K562 (cell line): ENCODE results near the gene NELL1. TPM values are rescaled to one million over a fixed set of nuclear protein-coding genes. Genes with fewer than 3 reads are reported as not detected.

ENCODE experiments used
- CBX1 ChIP-seq: sonication (generic); IDR thresholded peaks from 2 replicates; pipeline ENCODE4 v1.6.1; 2016; ENCODE audit warnings: antibody characterized with exemption, low read depth, mild to moderate bottlenecking
- JUND ChIP-seq, 2 experiments: IDR thresholded peaks; 2 replicates in 1 of 2; 3 replicates in 1 of 2; pipeline ENCODE4 v1.6.1; 2011; ENCODE audit warnings: borderline replicate concordance in 2 of 2, low read depth in 2 of 2, low read length in 2 of 2, improper control_type of control experiment in 1 of 2, missing biosample characterization in 1 of 2, missing genetic modification characterization in 1 of 2, missing genetic modification reagents in 1 of 2
- NCOA1 ChIP-seq: fragments of 450-650 bp; IDR thresholded peaks from 2 replicates; pipeline ENCODE4 v1.6.1; 2016; ENCODE audit warnings: low read depth
- NCOR1 ChIP-seq: fragments of 450-650 bp; IDR thresholded peaks from 2 replicates; pipeline ENCODE4 v1.6.1; 2016; ENCODE audit warnings: mild to moderate bottlenecking, moderate library complexity
- RAD21 ChIP-seq, 2 experiments: fragments of 250-450 bp in 1 of 2; fragments of 450-650 bp in 1 of 2; sonication (Bioruptor Pico) in 1 of 2; formaldehyde crosslinking in 1 of 2; IDR thresholded peaks in 1 of 2; conservative IDR thresholded peaks in 1 of 2; 2 replicates each; pipeline versions ENCODE4 v1.4.0 to v1.8.0; 2020 to 2022; ENCODE audit warnings: mild to moderate bottlenecking in 2 of 2, moderate library complexity in 1 of 2
- SLC30A9 ChIP-seq: fragments of 250-450 bp; sonication (Bioruptor Pico); IDR thresholded peaks from 2 replicates; pipeline ENCODE4 v1.8.0; 2022; ENCODE audit warnings: mild to moderate bottlenecking, moderate library complexity
- XRCC3 ChIP-seq: fragments of 450-650 bp; IDR thresholded peaks from 2 replicates; pipeline ENCODE4 v1.6.1; 2017; ENCODE audit warnings: mild to moderate bottlenecking, moderate library complexity
- polyA plus RNA-seq, 8 experiments: library from polyadenylated mRNA; depleted of rRNA in 4 of 8; stranded (reverse) in 5 of 8; unstranded in 3 of 8; fragments of >200 nt; fragmentation: Nextera tagmentation in 2 of 8; fragmentation: Illumina TruSeq in 1 of 8; extraction: Ambion mirVana in 2 of 8; extraction: Trizol in 1 of 8; gene quantifications; 2 replicates each; pipeline versions ENCODE4 v1.2.1 to v1.2.3, GENCODE V29; 2011 to 2014; ENCODE audit warnings: inconsistent platforms in 1 of 8, missing spikeins in 1 of 8
- total RNA-seq, 7 experiments: library from RNA; depleted of rRNA in 6 of 7; stranded (reverse); fragments of >200 nt in 6 of 7; fragmentation: Illumina TruSeq in 2 of 7; extraction: Trizol in 2 of 7; gene quantifications; 2 replicates each; pipeline versions ENCODE4 v1.2.1 to v1.2.3, GENCODE V29; 2011 to 2021; ENCODE audit warnings: low replicate concordance in 1 of 7
- TF ChIP-seq, protein P1 (sequence below): fragments of 150-350 bp; IDR thresholded peaks from 2 replicates; pipeline ENCODE4 v1.6.1; 2014; ENCODE audit warnings: low read depth, mild to moderate bottlenecking, low read length, borderline replicate concordance
- TF ChIP-seq, protein P2 (sequence below), 2 experiments: fragments of 450-650 bp in 1 of 2; sonication (generic) in 1 of 2; formaldehyde crosslinking in 1 of 2; IDR thresholded peaks in 1 of 2; conservative IDR thresholded peaks in 1 of 2; 2 replicates each; pipeline versions ENCODE4 v1.6.1 to v1.8.1; 2016 to 2023; ENCODE audit warnings: mild to moderate bottlenecking in 2 of 2, moderate library complexity in 2 of 2, inconsistent platforms in 1 of 2, missing genetic modification reagents in 1 of 2
- TF ChIP-seq, protein P3 (sequence below), 2 experiments: fragments of 450-650 bp; conservative IDR thresholded peaks; 2 replicates each; pipeline ENCODE4 v1.6.1; 2017; ENCODE audit warnings: mild to moderate bottlenecking in 2 of 2, moderate library complexity in 2 of 2

Gene NELL1
- total and polyA plus RNA-seq, 9 of the 15 experiments (the other 6 are each of a cell fraction or from before 2014, with no cell fraction given): not detected

DNA sequence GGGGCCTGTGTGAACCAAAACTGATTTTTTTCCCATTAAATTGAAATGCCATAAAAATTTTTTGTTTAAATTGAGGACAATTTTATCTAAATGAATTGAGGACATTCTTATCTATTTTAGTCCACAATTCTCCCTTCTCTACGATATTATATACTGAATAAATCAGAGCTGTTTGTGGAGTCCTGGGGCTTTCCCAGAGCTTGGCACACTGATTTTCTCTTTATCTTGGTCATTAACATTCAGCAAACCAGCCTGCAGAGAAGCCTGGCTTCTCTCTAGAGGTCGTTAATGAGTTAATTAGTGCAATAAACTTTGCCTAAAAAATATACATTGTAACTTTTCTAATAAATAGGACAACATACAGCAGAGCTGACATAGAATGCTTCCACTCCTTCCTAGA, 615.7 kb downstream of the NELL1 start (continued):
- TF ChIP-seq, protein P1, sequence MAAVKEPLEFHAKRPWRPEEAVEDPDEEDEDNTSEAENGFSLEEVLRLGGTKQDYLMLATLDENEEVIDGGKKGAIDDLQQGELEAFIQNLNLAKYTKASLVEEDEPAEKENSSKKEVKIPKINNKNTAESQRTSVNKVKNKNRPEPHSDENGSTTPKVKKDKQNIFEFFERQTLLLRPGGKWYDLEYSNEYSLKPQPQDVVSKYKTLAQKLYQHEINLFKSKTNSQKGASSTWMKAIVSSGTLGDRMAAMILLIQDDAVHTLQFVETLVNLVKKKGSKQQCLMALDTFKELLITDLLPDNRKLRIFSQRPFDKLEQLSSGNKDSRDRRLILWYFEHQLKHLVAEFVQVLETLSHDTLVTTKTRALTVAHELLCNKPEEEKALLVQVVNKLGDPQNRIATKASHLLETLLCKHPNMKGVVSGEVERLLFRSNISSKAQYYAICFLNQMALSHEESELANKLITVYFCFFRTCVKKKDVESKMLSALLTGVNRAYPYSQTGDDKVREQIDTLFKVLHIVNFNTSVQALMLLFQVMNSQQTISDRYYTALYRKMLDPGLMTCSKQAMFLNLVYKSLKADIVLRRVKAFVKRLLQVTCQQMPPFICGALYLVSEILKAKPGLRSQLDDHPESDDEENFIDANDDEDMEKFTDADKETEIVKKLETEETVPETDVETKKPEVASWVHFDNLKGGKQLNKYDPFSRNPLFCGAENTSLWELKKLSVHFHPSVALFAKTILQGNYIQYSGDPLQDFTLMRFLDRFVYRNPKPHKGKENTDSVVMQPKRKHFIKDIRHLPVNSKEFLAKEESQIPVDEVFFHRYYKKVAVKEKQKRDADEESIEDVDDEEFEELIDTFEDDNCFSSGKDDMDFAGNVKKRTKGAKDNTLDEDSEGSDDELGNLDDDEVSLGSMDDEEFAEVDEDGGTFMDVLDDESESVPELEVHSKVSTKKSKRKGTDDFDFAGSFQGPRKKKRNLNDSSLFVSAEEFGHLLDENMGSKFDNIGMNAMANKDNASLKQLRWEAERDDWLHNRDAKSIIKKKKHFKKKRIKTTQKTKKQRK: no peak
- no peak for TF ChIP-seq SLC30A9 (CRISPR knock-in tag)
- TF ChIP-seq JUND (IDR thresholded peaks at IDR 0.05; ENCODE audit: borderline replicate concordance, low read depth, low read length): no peak
- no peak for TF ChIP-seq JUND (tag; IDR thresholded peaks at IDR 0.05; ENCODE audit: borderline replicate concordance, low read depth, low read length)
- TF ChIP-seq, protein P2, sequence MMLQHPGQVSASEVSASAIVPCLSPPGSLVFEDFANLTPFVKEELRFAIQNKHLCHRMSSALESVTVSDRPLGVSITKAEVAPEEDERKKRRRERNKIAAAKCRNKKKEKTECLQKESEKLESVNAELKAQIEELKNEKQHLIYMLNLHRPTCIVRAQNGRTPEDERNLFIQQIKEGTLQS (IDR thresholded peaks at IDR 0.05): no peak
- TF ChIP-seq, protein P2 (CRISPR knock-in tag; conservative IDR thresholded peaks at IDR 0.05): no peak
- TF ChIP-seq, protein P3, sequence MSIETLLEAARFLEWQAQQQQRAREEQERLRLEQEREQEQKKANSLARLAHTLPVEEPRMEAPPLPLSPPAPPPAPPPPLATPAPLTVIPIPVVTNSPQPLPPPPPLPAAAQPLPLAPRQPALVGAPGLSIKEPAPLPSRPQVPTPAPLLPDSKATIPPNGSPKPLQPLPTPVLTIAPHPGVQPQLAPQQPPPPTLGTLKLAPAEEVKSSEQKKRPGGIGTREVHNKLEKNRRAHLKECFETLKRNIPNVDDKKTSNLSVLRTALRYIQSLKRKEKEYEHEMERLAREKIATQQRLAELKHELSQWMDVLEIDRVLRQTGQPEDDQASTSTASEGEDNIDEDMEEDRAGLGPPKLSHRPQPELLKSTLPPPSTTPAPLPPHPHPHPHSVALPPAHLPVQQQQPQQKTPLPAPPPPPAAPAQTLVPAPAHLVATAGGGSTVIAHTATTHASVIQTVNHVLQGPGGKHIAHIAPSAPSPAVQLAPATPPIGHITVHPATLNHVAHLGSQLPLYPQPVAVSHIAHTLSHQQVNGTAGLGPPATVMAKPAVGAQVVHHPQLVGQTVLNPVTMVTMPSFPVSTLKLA (conservative IDR thresholded peaks at IDR 0.05): no peak
- TF ChIP-seq XRCC3: no peak
- TF ChIP-seq NCOA1: no peak
- TF ChIP-seq CBX1: no peak
- TF ChIP-seq RAD21 (CRISPR knock-in tag; conservative IDR thresholded peaks at IDR 0.05 in 1 of 2, IDR thresholded peaks at IDR 0.05 in 1 of 2): no peak
- TF ChIP-seq NCOR1: no peak
- TF ChIP-seq, all 486 proteins: peak for 0
